MCF 10A (cell line): ENCODE data around the gene SLC16A1. TPM values are rescaled to one million over a fixed set of nuclear protein-coding genes. Genes with fewer than 3 reads are reported as not detected.

Experiments used
- BruUV-seq: library from RNA; stranded (reverse); fragments of 400-500 nt; replicated peaks from 2 replicates; lab custom pipeline; 2021; lab: Mats Ljungman, UMichigan
- CTCF ChIA-PET: fragments of 300-600 bp; sonication (Branson Sonifier 250); formaldehyde crosslinking; extraction: SDS; loops from one replicate; lab custom pipeline; 2021; ENCODE audit warnings: antibody characterized with exemption, inconsistent platforms; lab: Yijun Ruan, JAX
- POLR2A ChIA-PET: fragments of 300-600, 350-650 bp; sonication (Branson Sonifier 250); formaldehyde crosslinking; extraction: SDS; loops from one replicate; lab custom pipeline; 2020; ENCODE audit warnings: antibody characterized with exemption, inconsistent platforms; lab: Yijun Ruan, JAX
- DNase-seq: peaks from one replicate; pipeline ENCODE4 v3.0.0-alpha.2; 2018; ENCODE audit not compliant: unreplicated experiment
- H3K27ac Mint-ChIP-seq: one replicate; pipeline ENCODE4 v1.8.0; 2022; ENCODE audit warnings: mild to moderate bottlenecking, low read depth, mixed read lengths; ENCODE audit not compliant: unreplicated experiment
- H3K27me3 Mint-ChIP-seq: one replicate; pipeline ENCODE4 v1.8.0; 2022; ENCODE audit warnings: mixed read lengths; ENCODE audit not compliant: insufficient read depth, unreplicated experiment
- H3K36me3 Mint-ChIP-seq: one replicate; pipeline ENCODE4 v1.8.0; 2022; ENCODE audit warnings: mild to moderate bottlenecking, moderate library complexity, mixed read lengths; ENCODE audit not compliant: insufficient read depth, unreplicated experiment
- H3K4me1 Mint-ChIP-seq: one replicate; pipeline ENCODE4 v1.8.0; 2022; ENCODE audit warnings: mixed read lengths; ENCODE audit not compliant: insufficient read depth, unreplicated experiment
- H3K4me3 Mint-ChIP-seq: one replicate; pipeline ENCODE4 v1.8.0; 2022; ENCODE audit warnings: mild to moderate bottlenecking, moderate library complexity, mixed read lengths; ENCODE audit not compliant: unreplicated experiment
- H3K9me3 Mint-ChIP-seq: one replicate; pipeline ENCODE4 v1.8.0; 2022; ENCODE audit warnings: mixed read lengths; ENCODE audit not compliant: unreplicated experiment
- CTCF ChIP-seq: fragments of 200-600 bp; IDR thresholded peaks from one replicate; pipeline ENCODE4 v1.8.0; 2022; ENCODE audit warnings: antibody characterized with exemption, mild to moderate bottlenecking; ENCODE audit not compliant: unreplicated experiment
- intact Hi-C: fragments of 100-400 bp; cut with micrococcal nuclease; formaldehyde crosslinking; loops from 2 replicates; pipeline ENCODE4 v1.14.1; 2022
- total RNA-seq: library from RNA; stranded (reverse); gene quantifications from 2 replicates; pipeline ENCODE4 v1.2.3, GENCODE V29; 2022

SLC16A1 gene
- total RNA-seq, 1 experiment from 2014 or later, result 142 TPM

- DNase-seq, result no peak
- BruUV-seq, result no TSS peak
- H3K9me3 Mint-ChIP-seq, result no peaks in the 10 kb centered on the region
- H3K36me3 Mint-ChIP-seq, result peaks cover 16% of the 10 kb centered on the region
- peaks cover 33% of the 10 kb centered on the region for H3K4me1 Mint-ChIP-seq
- POLR2A ChIA-PET, result interaction anchor here (1.1 to 12.5 kb wide), 8 partner anchors 9 to 139 kb away, joined by 3 to 287 read pairs (median 13); partner anchors contain the start of genes LRIG2 and SLC16A1
- peak overlapping the region; percentile 68 for H3K27ac Mint-ChIP-seq
- TF ChIP-seq CTCF, result no peak
- intact Hi-C loops, result no loop called here
- CTCF ChIA-PET, result interaction anchor here (0.7 to 4.6 kb wide), 3 partner anchors 17 to 108 kb away, joined by 4 to 29 read pairs (median 6); no protein-coding TSS in a partner anchor
- no peaks in the 10 kb centered on the region for H3K27me3 Mint-ChIP-seq
- H3K4me3 Mint-ChIP-seq, result peak overlapping the region; percentile 26
These were observed 21.4 kb downstream of the SLC16A1 start for GRCh38 chr1:112934577-112934976.

- no peak for TF ChIP-seq CTCF
- intact Hi-C loops, result no loop called here
- Mint-ChIP-seq H3K9me3 (no peaks in the 10 kb centered on the region), H3K4me1 (peaks cover 33% of the 10 kb centered on the region), H3K4me3 (peak overlapping the region; percentile 26), H3K36me3 (peaks cover 18% of the 10 kb centered on the region), H3K27me3 (no peaks in the 10 kb centered on the region), H3K27ac (peak overlapping the region; percentile 68)
- ChIA-PET CTCF (interaction anchor here (0.7 to 1.1 kb wide), 3 partner anchors 16 to 108 kb away, joined by 4 to 6 read pairs (median 6); no protein-coding TSS in a partner anchor), POLR2A (interaction anchor here (1.1 to 12.5 kb wide), 7 partner anchors 8 to 139 kb away, joined by 3 to 287 read pairs (median 16); partner anchors contain the start of genes LRIG2 and SLC16A1)
- no peak for DNase-seq
- no TSS peak for BruUV-seq
These were observed 22.0 kb downstream of the SLC16A1 start for GRCh38 chr1:112933820-112934571.

GRCh38 chr1:112929979-112930378 lies 26.0 kb downstream of the SLC16A1 start:
- ChIA-PET POLR2A (interaction anchor here (0.6 to 10.5 kb wide), 9 partner anchors 6 to 111 kb away, joined by 3 to 103 read pairs (median 4); partner anchors contain the start of gene SLC16A1), CTCF (interaction anchor here (0.5 to 1.8 kb wide), 7 partner anchors 14 to 441 kb away, joined by 3 to 12 read pairs (median 5); partner anchors contain the start of genes LRIG2 and SLC16A1)
- Mint-ChIP-seq H3K4me1 (peaks cover 20% of the 10 kb centered on the region), H3K27ac (peak overlapping the region; percentile 39), H3K4me3 (no peak overlapping the region), H3K27me3 (no peaks in the 10 kb centered on the region), H3K36me3 (peaks cover 49% of the 10 kb centered on the region), H3K9me3 (no peaks in the 10 kb centered on the region)
- no peak for TF ChIP-seq CTCF
- intact Hi-C loops, result no loop called here
- no TSS peak for BruUV-seq
- DNase-seq, result peak; percentile 64

GRCh38 chr1:112927462-112927990 lies 28.5 kb downstream of the SLC16A1 start:
- Mint-ChIP-seq H3K27ac (peak overlapping the region; percentile 39), H3K36me3 (peaks cover 60% of the 10 kb centered on the region), H3K9me3 (no peaks in the 10 kb centered on the region), H3K4me1 (peaks cover 11% of the 10 kb centered on the region), H3K4me3 (no peak overlapping the region), H3K27me3 (no peaks in the 10 kb centered on the region)
- CTCF ChIA-PET, result no interaction called here
- POLR2A ChIA-PET, result interaction anchor here (1.4 to 8.6 kb wide), 2 partner anchors 8 to 13 kb away, joined by 3 to 45 read pairs; no protein-coding TSS in a partner anchor
- intact Hi-C loops, result no loop called here
- DNase-seq, result no peak
- no peak for TF ChIP-seq CTCF
- BruUV-seq, result no TSS peak
